ENCODE data around the gene TRAK2.

DNA sequence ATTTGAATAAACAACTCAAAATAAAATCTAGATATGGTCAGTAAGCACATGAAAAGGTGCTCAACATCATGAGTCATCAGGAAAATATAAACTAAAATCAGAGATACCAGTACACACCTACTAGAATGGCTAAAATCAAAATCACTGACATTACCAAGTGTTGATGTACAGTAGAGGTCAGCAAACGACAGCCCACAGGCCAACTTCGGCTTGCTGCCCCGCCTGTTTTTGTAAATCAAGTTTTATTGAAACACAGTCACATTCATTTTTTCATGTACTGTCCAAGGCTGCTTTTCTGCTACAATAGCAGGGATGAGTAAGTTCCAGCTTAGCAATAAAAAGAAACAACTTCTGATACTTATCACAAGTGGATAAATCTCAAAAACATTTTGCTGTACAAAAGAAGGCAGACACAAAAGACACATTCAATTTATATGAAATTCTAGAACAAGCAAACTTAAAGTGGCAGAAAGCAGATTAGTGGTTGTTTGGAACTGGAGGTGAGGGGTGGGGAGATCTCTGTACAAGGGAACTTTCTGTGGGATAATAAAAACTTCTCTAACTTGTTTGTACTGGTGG, 32.1 kb downstream of the TRAK2 start:
- TF ChIP-seq POLR2A (IDR thresholded peaks at IDR 0.05; ENCODE audit: low read length) (no peak), GATA1 (IDR thresholded peaks at IDR 0.05; ENCODE audit: low read depth, low read length) (no peak)

Measured in erythroblast (primary cell).